Fibroblast of the aortic adventitia (primary cell): ENCODE results near the gene RCAN2. TPM values are rescaled to one million over a fixed set of nuclear protein-coding genes. Genes with fewer than 3 reads are reported as not detected.

Source experiments
- DNase-seq: peaks from one replicate; pipeline ENCODE4 v3.0.0-alpha.2; 2010; ENCODE audit warnings: low read depth
- H3K4me3 ChIP-seq: 2 replicates; pipeline ENCODE4 v1.5.1; 2011; ENCODE audit warnings: low read depth, mild to moderate bottlenecking, control low read depth, low read length, moderate library complexity
- CTCF ChIP-seq: IDR thresholded peaks from 2 replicates; pipeline ENCODE4 v1.5.1; 2011; ENCODE audit warnings: mild to moderate bottlenecking, low read length, control low read depth, inconsistent platforms; ENCODE audit not compliant: insufficient read depth
- total RNA-seq: library from RNA; depleted of rRNA; stranded (reverse); fragments of >200 nt; gene quantifications from 2 replicates; pipeline ENCODE4 v1.2.3, GENCODE V29; 2012; ENCODE audit warnings: low replicate concordance

The RCAN2 gene
- total RNA-seq, 1 donor = 8.0 TPM

DNA sequence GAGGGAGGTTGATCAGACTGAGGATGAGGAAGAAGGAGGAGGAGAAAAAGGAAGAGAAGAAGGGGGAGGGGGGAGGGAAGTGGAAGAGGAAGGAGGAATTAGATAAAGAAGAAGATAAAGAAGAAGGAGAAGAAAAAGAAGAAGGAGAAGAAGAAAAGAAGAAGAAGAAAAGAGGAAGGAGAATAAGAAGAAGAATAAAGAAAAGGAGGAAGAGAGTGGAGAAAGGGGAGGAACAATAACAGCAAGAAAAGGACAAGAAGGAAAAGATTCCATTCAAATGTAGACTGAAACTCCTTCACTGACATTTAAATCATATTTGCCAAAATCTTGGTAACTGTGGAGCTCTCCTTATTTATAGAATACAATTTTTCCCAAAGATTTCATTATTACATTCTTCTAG lies 34.3 kb upstream of the RCAN2 start:
- no peak for TF ChIP-seq CTCF
- no peak overlapping the region for H3K4me3 ChIP-seq
- DNase-seq = no peak

DNA sequence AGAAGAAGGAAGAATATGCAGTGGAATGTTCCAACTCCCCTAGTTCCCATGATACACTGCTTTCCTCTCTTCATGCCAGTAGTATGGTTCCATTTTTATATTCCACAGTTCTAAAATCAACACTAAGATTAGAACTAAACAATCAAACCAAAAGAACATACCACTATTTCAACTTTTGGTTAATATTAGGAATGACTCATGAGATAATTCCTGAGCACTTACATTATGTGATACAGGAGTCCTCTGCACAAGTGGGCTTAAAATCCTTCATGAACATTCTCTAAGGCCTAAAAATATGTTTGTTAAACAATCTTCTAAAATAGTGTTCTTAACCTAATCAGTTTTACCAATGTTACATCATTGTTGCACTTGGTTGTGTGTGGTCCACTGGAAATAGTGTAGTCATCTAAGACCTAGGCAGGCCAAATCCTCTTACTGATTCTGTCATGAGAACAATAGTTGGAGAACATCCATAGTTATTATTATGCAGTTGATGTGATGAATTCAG lies 30.3 kb upstream of the RCAN2 start:
- DNase-seq = peak; percentile 71
- no peak overlapping the region for H3K4me3 ChIP-seq
- TF ChIP-seq CTCF = no peak

- no peak overlapping the region for H3K4me3 ChIP-seq
- no peak for DNase-seq
- TF ChIP-seq CTCF = no peak
Observed at GRCh38 chr6:46517202-46517601, 26.0 kb upstream of the RCAN2 start.

- TF ChIP-seq CTCF = no peak
- no peak overlapping the region for H3K4me3 ChIP-seq
Observed at GRCh38 chr6:46513533-46513932, 22.3 kb upstream of the RCAN2 start.

DNA sequence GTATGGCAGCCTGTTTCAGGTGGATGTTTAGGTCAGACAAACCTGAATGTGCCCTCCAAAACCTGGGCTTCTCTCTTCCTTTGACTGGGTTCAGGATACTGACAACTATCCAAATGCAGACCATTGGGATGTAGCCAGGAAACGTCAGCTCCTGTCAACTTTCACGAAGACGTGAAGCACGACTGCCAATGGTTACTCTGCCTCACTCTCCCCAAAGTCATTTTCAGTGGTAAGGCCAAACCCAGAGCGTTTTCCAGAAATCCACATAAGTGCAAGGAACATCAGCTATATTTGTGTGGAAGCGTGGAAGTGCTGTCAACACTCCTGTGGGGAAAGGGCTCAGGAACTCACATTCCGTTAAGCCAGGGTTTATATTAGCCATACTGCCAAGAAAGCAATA lies 20.1 kb upstream of the RCAN2 start:
- no peak for DNase-seq
- H3K4me3 ChIP-seq = no peak overlapping the region
- TF ChIP-seq CTCF = no peak

More at GRCh38 chr6:46513533-46513932, 22.3 kb upstream of the RCAN2 start:
- no peak for DNase-seq

GRCh38 chr6:46510651-46511050 lies 19.4 kb upstream of the RCAN2 start:
- TF ChIP-seq CTCF = no peak
- H3K4me3 ChIP-seq = no peak overlapping the region
- peak; percentile 77 for DNase-seq

DNA sequence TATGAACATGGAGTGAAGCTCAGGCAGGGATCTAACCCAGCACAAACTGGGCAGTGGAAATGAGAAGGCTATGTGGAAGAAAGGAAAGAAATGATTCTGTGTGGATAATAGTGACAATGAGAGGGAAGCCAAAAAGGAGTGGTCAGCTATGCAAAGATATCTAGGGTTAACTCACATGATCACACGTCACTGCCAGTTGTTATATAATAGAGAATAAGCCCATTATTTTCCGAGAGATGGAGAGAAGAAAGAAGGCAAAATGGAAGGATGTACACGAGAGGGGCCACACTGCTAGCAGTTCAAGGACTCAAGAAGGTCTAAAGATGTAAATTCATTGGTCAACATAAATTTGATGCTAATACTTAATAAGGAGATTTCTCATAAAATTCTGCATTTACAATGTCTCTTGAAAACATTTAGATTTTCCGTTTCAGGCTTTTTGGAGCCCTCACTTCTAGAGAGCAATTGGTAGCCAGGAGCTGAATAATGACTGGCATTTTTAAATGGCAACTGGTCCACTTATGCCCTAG lies 18.8 kb upstream of the RCAN2 start:
- no peak for TF ChIP-seq CTCF
- DNase-seq = no peak
- no peak overlapping the region for H3K4me3 ChIP-seq
